IPS-18a (cell line): ENCODE data around the gene TUBG2.
"Not testable (repeated sequence)": the region's sequence is repeated elsewhere in the genome, so short reads cannot be mapped to it uniquely, and the experiment has no call there.

ENCODE experiments used
- H3K27ac ChIP-seq: one replicate; pipeline ENCODE4 v1.5.1; 2013; ENCODE audit warnings: low read length
- H3K27me3 ChIP-seq: one replicate; pipeline ENCODE4 v1.6.1; 2013; ENCODE audit warnings: mild to moderate bottlenecking, low read length; ENCODE audit not compliant: control insufficient read depth, insufficient read depth
- H3K36me3 ChIP-seq: one replicate; pipeline ENCODE4 v1.6.1; 2013; ENCODE audit warnings: low read depth, low read length; ENCODE audit not compliant: control insufficient read depth
- H3K4me1 ChIP-seq: one replicate; pipeline ENCODE4 v1.6.1; 2013; ENCODE audit warnings: low read depth, low read length; ENCODE audit not compliant: control insufficient read depth
- H3K4me3 ChIP-seq: one replicate; pipeline ENCODE4 v1.5.1; 2013; ENCODE audit warnings: low read length
- H3K9ac ChIP-seq: one replicate; pipeline ENCODE4 v1.6.1; 2013; ENCODE audit warnings: mild to moderate bottlenecking, low read length, moderate library complexity
- H3K9me3 ChIP-seq: one replicate; pipeline ENCODE4 v1.6.1; 2013; ENCODE audit warnings: low read depth, low read length; ENCODE audit not compliant: control insufficient read depth

Gene TUBG2

DNA sequence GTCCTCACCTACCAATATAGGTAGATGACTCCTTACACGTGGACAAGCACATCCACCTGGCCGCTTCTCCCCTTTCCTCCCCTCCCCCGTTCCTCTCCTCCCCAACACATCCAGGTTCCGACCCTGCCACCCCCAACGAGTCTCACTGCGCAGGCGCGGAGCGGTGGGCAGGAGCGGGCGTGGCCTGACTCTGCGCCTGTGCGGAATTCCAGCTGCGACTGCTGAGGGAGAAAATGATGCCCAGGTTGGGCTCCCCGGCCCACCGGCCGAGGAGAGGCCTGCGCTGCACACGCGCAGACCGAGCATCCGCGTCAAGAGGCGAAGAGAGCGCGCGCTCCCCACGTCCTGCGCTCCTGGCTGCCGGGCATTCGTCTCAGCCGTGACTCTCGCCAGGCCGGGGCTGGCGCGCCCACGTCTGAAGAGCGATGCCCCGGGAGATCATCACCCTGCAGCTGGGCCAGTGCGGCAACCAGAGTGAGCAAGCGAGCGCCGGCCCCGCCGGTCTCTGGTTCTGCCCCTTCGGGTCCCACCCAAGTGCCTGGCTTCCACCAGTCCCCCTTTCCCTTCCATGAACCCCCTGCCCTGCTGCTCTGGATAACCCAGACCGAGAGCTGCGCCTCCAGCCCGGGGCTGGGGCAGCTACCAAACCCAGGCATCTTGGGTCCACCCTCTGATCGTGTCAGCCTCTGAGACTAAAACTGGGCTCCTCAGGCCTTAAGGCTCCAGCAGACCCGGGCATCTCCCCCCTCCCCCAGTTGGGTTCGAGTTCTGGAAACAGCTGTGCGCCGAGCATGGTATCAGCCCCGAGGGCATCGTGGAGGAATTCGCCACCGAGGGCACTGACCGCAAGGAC, at the start of gene TUBG2:
Gene TUBG2, plus strand, starts transcription at position 206 of the 853 bp plus-strand sequence. Its CDS starts 220 bp downstream, at position 426.
- Histone ChIP-seq H3K27ac (no peak within 1 kb of the TSS), H3K4me3 (peak within 1 kb of the TSS; percentile 76), H3K27me3 (no peaks in the 10 kb centered on the region), H3K9ac (peak within 1 kb of the TSS; percentile 43), H3K36me3 (peaks cover 4% of the 10 kb centered on the region), H3K9me3 (no peaks in the 10 kb centered on the region), H3K4me1 (peaks cover 7% of the 10 kb centered on the region)

DNA sequence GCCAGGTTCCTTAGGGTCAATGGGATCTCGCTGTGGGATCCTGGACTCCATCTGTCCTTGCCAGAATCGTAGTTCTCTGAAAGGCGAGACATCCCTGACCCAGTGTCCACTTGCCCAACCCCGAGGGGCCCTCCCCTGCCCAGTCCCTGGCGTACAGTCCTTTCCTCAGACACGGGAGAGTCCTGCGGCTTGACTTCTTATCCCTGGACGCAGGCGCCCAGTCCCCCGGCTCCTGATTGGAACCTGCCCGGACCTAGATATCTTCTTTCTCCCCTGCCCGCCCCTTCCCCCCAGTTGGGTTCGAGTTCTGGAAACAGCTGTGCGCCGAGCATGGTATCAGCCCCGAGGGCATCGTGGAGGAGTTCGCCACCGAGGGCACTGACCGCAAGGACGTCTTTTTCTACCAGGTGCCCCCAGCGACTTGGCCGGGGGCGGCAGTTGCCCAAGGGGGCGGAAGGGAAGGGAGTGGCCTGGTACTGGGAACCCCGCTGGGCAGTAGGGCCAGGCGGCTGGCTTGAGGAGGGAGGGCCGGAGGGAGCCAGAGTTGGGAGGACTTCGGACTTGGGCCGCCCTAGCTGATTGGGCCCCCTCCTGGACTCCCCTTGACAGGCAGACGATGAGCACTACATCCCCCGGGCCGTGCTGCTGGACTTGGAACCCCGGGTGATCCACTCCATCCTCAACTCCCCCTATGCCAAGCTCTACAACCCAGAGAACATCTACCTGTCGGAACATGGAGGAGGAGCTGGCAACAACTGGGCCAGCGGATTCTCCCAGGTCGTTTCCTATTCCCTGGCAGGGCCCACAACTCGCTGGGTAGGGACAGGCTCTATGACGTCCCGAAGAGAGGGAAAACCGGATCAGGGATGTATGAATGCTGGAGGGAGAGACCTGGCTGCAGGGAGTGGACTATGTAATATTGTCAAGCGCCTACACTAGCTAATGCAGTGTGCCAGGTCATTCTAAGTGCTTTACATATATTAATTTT, 49.0 kb upstream of the TUBG2 start:
- Histone ChIP-seq H3K27ac (peak overlapping the region; percentile 84), H3K36me3 (peaks cover 35% of the 10 kb centered on the region), H3K4me3 (peak overlapping the region; percentile 99), H3K9ac (peak overlapping the region; percentile 86)
- H3K27me3 ChIP-seq, H3K4me1 ChIP-seq, H3K9me3 ChIP-seq: not testable (repeated sequence)

- Histone ChIP-seq H3K36me3 (peaks cover 44% of the 10 kb centered on the region), H3K27me3 (no peaks in the 10 kb centered on the region), H3K4me1 (peaks cover 7% of the 10 kb centered on the region), H3K27ac (no peak overlapping the region), H3K9ac (no peak overlapping the region), H3K9me3 (no peaks in the 10 kb centered on the region), H3K4me3 (no peak overlapping the region)
These were observed 47.1 kb upstream of the TUBG2 start for GRCh38 chr17:42612013-42612412.

- Histone ChIP-seq H3K27me3 (no peaks in the 10 kb centered on the region), H3K4me1 (peaks cover 8% of the 10 kb centered on the region), H3K9me3 (no peaks in the 10 kb centered on the region), H3K36me3 (peaks cover 44% of the 10 kb centered on the region), H3K9ac (no peak overlapping the region), H3K4me3 (no peak overlapping the region), H3K27ac (no peak overlapping the region)
These were observed 45.3 kb upstream of the TUBG2 start for GRCh38 chr17:42613699-42614295.

- no peaks in the 10 kb centered on the region for H3K27me3 ChIP-seq
- no peak overlapping the region for H3K27ac ChIP-seq
- H3K9ac ChIP-seq: no peak overlapping the region
- H3K4me3 ChIP-seq: no peak overlapping the region
- H3K36me3 ChIP-seq: peaks cover 29% of the 10 kb centered on the region
- H3K9me3 ChIP-seq: no peaks in the 10 kb centered on the region
- H3K4me1 ChIP-seq: peaks cover 10% of the 10 kb centered on the region
These were observed 41.1 kb upstream of the TUBG2 start for GRCh38 chr17:42617956-42618431.

- Histone ChIP-seq H3K36me3 (peaks cover 23% of the 10 kb centered on the region), H3K9me3 (no peaks in the 10 kb centered on the region), H3K27ac (no peak overlapping the region), H3K4me1 (peaks cover 10% of the 10 kb centered on the region), H3K9ac (no peak overlapping the region), H3K4me3 (no peak overlapping the region), H3K27me3 (no peaks in the 10 kb centered on the region)
These were observed 40.5 kb upstream of the TUBG2 start for GRCh38 chr17:42618442-42619150.

DNA sequence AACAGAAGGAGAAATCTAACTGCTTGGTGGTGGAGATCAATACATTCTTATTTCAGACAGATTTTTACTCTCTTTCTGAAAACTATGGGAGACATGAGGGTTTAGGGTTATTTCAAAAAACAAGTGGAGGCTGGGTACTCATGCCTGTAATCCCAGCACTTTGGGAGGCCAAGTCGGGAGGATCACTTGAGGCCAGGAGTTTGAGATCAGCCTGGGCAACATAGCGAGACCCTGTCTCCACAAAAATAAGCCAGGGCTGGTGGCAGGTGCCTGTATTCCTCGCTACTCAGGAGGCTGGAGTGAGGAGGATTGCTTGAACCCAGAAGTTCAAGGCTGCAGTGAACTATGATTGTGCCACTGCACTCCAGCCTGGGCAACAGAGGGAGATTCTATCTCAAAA, 37.1 kb upstream of the TUBG2 start:
- H3K36me3 ChIP-seq, H3K4me3 ChIP-seq, H3K27ac ChIP-seq, H3K27me3 ChIP-seq, H3K9ac ChIP-seq, H3K9me3 ChIP-seq: not testable (repeated sequence)
- H3K4me1 ChIP-seq: peaks cover 10% of the 10 kb centered on the region

DNA sequence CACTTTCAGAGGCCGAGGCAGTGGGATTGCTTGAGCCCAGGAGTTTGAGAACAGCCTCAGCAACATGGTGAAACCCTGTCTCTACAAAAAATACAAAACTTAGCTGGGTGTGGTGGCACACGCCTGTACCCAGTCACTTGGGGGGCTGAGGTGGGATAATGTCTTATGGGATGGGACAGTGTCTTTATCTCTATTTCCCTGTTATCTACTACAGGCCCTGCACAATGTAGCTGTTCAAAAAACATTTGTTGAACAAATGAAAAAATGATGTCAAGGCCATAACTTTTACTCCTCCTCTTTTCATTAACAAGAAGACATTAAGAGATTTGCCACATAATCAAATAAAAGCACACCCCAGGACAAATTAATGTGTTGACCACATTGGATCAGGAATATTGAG, 35.8 kb upstream of the TUBG2 start:
- Histone ChIP-seq H3K4me1 (peaks cover 7% of the 10 kb centered on the region), H3K27me3 (no peaks in the 10 kb centered on the region)

GRCh38 chr17:42623732-42624596, 35.1 kb upstream of the TUBG2 start:
- H3K4me1 ChIP-seq: peaks cover under 1% of the 10 kb centered on the region
- no peak overlapping the region for H3K9ac ChIP-seq
- no peaks in the 10 kb centered on the region for H3K27me3 ChIP-seq
- H3K9me3 ChIP-seq: no peaks in the 10 kb centered on the region
- H3K4me3 ChIP-seq: no peak overlapping the region
- no peak overlapping the region for H3K27ac ChIP-seq
- no peaks in the 10 kb centered on the region for H3K36me3 ChIP-seq

More for the DNA sequence above, 35.8 kb upstream of the TUBG2 start:
- Histone ChIP-seq H3K27ac (no peak overlapping the region), H3K9ac (no peak overlapping the region), H3K4me3 (no peak overlapping the region), H3K36me3 (no peaks in the 10 kb centered on the region), H3K9me3 (no peaks in the 10 kb centered on the region)

DNA sequence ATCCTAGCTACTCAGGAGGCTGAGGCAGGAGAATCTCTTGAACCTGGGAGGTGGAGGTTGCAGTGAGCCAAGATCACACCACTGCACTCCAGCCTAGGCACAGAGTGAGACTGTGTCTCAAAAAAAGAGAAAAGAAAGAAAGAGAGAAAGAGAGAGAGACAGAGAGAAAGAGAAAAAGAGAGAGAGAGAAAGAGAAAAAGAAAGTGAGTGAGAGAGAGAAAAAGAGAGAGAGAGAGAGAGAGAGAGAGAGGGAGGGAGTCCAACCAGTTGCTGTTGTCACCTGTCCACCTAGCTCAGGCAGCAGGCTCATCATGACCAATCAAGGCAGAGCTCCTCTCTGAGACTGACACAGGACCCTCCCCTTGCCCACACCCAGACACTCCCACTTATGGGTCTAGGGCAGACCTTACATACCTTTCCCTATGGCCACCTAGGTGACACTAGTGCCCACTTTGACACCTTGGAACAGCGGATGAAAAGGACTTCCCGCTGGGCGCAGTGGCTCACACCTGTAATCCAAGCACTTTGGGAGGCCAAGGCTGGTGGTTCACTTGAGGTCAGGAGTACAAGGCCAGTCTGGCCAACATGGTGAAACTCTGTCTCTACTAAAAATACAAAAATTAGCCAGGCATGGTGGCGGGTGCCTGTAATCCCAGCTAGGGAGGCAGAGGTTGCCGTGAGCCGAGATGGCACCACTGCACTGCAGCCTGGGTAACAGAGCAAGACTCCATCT, 31.9 kb upstream of the TUBG2 start:
- not testable (repeated sequence) for H3K27me3 ChIP-seq, H3K4me1 ChIP-seq, H3K27ac ChIP-seq, H3K9me3 ChIP-seq, H3K9ac ChIP-seq, H3K4me3 ChIP-seq, H3K36me3 ChIP-seq
